Activated CD4-positive, CD25-positive, alpha-beta regulatory T cell treated with anti-CD3 and anti-CD28 coated beads, Interleukin-2, amount 50 U/mL, for 16 hours (primary cell): ENCODE measurements around the gene MRPL36.
"Not testable (repeated sequence)": the region's sequence is repeated elsewhere in the genome, so short reads cannot be mapped to it uniquely, and the experiment has no call there.

ENCODE experiments used
- DNase-seq: peaks from one replicate; pipeline ENCODE4 v3.0.0-alpha.2; 2020; ENCODE audit warnings: low read depth, low spot score

The MRPL36 gene

GRCh38 chr5:1832511-1833250 lies 33.0 kb upstream of the MRPL36 start:
- no peak for DNase-seq

- DNase-seq = no peak
Measured at GRCh38 chr5:1831677-1832313, 32.2 kb upstream of the MRPL36 start.

GRCh38 chr5:1831257-1831656 lies 31.6 kb upstream of the MRPL36 start:
- no peak for DNase-seq

DNA sequence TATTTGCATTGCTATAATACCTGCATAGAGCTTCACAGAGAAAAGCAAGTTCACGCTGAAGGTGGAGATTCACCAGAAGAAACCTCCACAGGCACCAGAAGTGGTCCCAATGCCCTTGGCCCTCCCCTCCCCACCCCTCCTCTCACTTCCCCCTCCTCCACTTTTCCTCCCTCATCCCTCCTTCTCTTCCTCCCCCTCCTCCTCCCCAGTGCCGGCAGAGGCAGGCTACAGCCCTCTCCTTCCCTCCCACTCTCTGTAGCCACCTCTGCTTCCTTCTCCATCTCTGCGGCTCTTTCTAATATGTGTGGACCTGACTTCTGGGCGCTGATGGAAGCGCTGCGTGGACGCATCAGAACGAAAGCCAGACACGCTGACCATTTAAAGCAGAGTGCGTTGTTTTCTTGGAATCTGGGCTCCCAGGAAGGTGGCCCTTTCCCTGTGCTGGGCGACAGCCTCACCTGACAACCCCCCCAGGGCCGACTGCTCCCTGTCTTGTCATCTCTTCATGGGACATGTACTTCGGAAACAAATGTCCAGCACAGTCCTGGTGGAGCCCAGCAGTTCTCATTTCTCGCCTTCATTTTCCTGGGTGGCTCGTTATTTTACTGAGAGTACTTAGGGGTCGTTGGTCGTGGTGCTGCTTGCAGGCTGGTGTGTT lies 31.1 kb upstream of the MRPL36 start:
- no peak for DNase-seq

DNA sequence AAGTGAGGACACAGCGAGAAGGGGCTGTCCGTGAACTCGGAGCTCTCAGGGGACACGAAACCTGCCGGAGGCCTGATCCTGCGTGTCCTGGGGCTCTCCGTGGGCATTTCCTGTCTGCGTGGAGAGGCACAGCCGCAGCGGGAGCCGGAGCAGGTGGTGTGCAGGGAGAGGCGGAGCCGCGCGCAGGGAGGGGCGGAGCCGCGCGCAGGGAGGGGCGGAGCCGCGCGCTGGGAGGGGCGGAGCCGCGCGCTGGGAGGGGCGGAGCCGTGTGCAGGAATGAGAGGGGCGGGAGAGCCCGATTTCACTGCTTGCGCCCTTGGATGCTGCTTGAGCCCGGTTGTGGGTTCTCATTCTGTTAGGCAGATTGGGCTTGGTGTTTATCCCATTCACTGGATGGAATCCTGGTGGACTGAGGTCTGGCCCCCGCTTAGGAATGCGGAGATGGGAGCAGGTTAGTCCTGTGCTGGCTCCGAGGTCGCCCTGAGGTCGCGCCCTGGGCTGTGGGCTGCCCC lies 28.3 kb upstream of the MRPL36 start:
- no peak for DNase-seq

- no peak for DNase-seq
Measured at GRCh38 chr5:1827025-1827885, 27.6 kb upstream of the MRPL36 start.

- DNase-seq = no peak
Measured at GRCh38 chr5:1826235-1826980, 26.8 kb upstream of the MRPL36 start.

- DNase-seq = no peak
Measured at GRCh38 chr5:1824903-1825841, 25.5 kb upstream of the MRPL36 start.

DNA sequence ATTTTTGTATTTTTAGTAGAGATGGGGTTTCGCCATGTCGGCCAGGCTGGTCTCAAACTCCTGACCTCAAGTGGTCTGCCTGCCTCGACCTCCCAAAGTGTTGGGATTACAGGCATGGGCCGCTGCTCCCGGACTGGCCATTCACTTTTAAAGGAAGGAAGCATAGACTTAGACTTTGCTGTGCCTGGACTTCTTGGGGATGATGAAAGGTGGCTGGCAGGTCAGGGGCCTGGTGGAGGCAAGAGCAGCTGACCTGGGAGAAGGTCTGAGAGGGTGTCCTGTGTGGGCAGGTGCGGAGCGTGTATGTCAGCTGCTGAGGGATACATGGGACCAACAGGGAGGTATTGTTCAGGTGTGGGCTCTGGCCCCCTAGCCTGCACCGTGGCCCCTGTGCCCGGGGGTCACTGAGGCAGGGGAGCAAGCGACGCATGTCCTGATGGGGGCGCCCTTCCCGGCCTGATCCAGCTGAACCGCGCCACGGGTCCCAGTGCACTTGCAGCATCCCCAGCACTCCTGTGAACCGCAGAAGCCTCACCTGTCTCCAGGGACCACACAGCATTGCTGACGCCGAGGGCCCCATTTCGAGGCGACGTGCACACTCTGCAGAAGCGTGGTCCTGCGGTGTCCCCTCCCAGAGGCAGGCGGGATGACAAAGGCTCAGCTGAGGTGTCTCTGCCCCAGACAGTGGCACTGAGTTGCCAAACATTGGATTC lies 24.6 kb upstream of the MRPL36 start:
- DNase-seq = no peak

GRCh38 chr5:1823381-1824034 lies 23.9 kb upstream of the MRPL36 start:
- DNase-seq = no peak

DNA sequence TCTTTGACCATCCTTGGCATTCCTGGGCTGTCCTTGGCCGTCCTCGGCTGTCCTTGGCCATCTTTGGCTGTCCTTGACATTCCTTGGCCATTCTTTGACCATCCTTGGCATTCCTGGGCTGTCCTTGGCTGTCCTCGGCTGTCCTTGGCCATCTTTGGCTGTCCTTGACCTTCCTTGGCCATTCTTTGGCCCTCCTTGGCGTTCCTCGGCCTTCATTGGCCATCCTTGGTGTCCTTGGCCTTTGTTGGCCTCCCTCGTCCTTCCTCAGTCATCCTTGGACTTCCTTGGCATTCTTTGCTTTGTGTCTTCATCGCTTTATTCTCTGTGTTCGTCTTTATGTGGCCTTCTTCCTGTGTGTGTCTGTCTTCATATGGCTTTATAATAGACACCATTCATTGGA lies 22.2 kb upstream of the MRPL36 start:
- no peak for DNase-seq

- DNase-seq = no peak
Measured at GRCh38 chr5:1820926-1821325, 21.3 kb upstream of the MRPL36 start.

DNA sequence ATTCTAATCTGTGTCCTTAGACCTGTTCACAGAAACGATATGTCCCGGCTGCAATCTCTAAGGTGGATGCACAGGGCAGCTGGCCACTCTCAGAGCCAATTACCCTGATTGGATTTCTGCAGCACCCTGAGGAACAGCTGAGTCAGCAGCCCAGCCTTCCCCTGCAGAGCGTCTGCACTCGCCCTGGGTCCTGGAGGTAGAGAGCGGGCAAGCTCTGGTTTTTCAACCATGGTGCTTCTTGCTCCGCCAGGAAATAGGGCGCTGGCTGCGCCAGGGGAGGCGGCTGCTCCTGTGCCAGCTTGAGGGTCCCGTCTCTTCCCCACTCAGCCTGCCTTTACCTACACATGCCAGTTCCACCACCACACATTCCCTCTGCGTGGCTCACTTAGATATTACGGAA lies 20.7 kb upstream of the MRPL36 start:
- DNase-seq = no peak

GRCh38 chr5:1819458-1819857 lies 19.8 kb upstream of the MRPL36 start:
- DNase-seq = no peak

- no peak for DNase-seq
Measured at GRCh38 chr5:1818784-1819183, 19.1 kb upstream of the MRPL36 start.

DNA sequence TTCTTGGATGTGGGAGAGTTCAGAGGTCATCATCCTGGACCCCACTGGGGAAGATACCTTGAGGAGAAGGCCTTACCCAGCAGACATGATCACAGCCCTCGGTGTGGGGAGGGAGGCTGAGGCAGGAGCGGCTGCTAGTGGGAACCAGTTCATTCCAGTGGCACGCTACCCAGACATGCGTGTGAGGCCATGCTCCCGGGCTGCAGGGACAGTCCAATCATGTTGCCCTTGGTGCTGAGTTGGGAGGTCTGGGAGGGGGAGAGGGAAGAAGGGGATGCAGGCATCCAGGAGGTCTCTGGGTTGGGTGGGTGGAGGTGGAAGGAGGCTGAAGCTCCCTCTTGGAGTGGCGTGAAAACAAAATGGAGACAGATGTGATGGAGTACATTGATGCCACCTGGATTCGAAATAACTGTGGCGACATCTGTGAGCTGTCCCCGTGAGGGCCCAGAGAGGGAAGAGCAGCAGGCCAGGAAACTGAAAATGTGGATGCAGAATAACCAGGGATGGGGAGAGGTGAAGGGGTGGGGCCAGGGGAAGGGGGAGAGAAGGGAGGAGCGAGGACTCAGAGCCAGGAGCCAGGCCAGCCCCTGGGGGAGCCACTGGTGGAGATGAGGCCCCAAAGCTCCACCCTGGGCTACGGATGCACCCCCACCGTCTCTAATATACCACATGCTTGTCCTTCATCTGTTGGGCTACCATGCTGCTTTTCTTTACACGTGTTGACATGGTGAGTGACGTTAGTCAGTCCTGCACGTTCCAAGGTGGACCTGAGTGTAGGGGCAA lies 17.8 kb upstream of the MRPL36 start:
- no peak for DNase-seq

DNA sequence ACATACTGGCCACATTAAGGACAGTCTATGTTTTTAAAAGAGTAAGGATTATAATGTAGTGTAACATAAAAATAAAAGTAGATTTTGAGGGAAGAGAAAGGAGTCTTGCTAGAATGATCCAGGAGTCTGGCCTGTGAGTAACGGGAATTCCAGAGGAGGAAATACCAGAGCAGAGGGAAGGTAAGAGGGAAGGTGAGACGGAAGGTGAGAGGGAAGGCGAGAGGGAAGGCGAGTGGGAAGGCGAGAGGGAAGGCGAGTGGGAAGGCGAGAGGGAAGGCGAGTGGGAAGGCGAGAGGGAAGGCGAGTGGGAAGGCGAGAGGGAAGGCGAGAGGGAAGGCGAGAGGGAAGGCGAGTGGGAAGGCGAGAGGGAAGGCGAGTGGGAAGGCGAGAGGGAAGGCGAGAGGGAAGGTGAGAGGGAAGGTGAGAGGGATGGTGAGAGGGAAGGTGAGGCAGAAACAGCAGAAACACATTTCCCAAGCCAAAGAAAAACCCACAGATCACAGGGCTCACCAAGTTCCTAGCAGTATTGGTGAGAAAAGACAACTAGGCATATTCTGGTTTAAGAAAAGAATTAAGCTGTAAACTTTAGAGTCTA lies 17.0 kb upstream of the MRPL36 start:
- not testable (repeated sequence) for DNase-seq

GRCh38 chr5:1815881-1816292 lies 16.2 kb upstream of the MRPL36 start:
- DNase-seq = no peak
